GM19438 (cell line): ENCODE data around the gene IGF1.

Experiments
- ATAC-seq: cut with Tn5 transposase; IDR thresholded peaks from one replicate; pipeline ENCODE4 v1.9.1; 2021; ENCODE audit warnings: low read depth; ENCODE audit not compliant: unreplicated experiment

IGF1 gene

GRCh38 chr12:102433304-102433703 lies 47.1 kb downstream of the IGF1 start:
- no peak for ATAC-seq

- ATAC-seq: no peak
Measured at GRCh38 chr12:102430661-102431060, 49.7 kb downstream of the IGF1 start.

- ATAC-seq: no peak
Measured at GRCh38 chr12:102429211-102430154, 50.9 kb downstream of the IGF1 start.

GRCh38 chr12:102427543-102427941 lies 52.8 kb downstream of the IGF1 start:
- ATAC-seq: no peak

- ATAC-seq: no peak
Measured at GRCh38 chr12:102426599-102427542, 53.5 kb downstream of the IGF1 start.

DNA sequence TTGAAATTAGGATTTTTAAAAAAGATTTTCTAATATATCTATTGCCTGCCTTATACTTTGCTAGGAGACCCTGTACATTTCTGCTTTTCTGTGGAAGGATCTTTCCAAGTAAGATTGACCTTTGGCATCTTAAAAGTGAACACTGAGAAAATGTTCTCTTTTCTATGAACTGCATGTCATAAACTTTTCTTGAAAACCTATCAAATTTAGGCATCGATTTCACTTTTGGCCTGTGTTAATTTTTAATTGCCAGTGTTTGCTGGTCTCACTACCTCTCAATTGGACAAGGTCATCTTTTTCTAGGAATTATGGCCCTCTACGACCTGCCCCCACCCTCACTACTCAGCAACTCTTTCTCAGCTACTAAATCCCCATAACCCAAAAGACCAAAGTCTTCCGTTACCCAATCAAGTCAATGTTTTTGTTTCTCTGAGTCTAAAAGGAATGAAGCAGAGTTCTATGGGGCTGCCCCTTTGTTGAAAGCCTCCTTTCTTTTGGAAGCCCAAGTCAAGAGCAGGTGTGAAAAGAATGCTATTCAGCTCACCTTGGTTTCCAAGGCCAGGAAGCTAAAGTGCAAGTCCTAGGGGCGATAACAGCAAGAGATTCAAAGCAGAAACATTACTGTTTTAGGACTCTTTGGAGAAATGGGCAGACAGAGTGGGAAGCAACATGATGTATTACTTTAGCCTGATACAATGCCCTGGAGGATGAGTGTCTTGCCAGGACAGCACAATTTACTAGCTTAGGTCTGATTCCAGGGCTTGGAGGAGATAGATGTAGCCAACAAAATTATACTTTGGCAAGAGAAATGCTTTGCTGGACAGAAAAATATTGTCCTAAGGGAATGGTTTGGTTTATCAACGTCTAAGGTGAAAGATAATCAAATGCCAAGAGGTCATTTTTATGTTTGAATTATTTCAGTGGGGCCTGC lies 55.0 kb downstream of the IGF1 start:
- ATAC-seq: no peak

DNA sequence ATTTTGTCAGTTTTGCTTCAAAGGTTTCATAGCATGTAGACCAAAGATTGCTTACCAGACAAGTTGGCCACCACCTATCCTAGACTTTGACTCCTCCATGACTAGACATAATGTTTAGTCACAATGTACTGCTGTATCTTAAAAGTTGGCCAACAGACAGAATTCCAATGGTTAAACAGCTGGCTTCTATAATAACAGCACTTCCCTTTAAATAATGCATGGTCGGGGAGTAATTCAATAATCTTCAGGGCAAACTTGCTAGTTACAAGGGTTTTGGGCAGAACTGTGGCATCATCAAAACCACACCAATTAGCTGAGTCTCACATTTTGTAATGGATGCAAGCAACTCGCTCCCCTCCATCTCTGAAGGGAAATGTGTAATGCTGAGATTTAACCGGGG lies 56.9 kb downstream of the IGF1 start:
- no peak for ATAC-seq

DNA sequence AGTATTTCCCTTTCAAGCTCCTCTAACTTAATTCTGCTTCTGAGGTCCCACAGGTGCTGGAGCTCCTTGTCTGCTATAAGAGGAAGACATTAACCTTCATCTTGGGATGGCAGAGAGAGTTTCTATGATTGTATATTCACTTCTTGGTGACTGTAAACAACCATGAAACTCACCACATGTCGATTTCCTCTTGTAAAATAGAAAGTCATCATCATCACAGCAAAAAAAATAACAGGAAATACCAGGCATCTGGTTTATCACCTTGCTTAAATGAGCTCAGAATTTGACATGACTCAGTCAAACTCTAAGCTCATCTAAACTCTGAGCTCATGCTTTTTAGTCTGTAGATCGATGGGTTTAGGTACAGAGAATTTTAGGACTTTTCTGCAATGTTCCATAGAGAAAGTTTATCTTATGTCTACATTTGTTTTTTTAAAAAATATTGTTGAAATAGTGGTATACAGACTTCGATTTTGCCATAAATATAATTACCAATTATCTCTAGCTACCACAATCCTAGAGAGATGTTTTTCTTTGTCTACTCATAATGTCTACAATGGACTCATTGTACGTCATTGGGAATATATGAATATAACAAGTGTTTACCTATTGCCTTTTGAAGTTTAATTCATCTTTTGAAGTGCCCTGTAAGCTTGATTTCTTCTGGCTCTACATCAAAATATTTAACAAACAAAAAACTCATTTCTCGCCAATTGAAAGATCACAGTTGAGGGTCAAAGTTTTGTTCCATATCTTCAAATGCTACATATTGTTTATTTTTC lies 58.4 kb downstream of the IGF1 start:
- no peak for ATAC-seq

DNA sequence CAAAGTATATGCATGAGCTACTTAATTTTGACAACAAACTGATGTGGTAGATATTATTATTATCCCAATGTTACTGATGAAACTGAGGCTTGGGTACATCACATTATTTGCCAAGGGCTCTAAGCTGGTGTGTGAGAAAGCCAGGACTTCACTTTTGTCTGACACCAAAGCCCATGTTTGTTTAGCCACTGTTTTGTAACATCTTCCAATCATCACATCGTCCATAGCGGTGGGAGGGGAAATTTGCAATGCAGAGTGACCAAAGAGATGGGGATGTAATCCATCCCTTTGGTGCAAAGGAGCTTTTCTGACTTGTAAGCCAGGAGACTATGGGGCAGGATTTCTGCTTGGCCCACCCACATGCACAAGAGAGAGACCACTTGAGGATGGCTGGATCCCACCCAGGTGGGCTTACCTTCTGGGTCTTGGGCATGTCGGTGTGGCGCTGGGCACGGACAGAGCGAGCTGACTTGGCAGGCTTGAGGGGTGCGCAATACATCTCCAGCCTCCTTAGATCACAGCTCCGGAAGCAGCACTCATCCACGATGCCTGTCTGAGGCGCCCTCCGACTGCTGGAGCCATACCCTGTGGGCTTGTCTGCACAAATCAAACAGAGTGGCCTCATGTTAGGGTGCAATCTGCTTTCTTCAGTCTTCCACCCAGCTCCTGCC lies 61.1 kb downstream of the IGF1 start:
- ATAC-seq: no peak

- no peak for ATAC-seq
Measured at GRCh38 chr12:102417055-102417454, 63.3 kb downstream of the IGF1 start.

DNA sequence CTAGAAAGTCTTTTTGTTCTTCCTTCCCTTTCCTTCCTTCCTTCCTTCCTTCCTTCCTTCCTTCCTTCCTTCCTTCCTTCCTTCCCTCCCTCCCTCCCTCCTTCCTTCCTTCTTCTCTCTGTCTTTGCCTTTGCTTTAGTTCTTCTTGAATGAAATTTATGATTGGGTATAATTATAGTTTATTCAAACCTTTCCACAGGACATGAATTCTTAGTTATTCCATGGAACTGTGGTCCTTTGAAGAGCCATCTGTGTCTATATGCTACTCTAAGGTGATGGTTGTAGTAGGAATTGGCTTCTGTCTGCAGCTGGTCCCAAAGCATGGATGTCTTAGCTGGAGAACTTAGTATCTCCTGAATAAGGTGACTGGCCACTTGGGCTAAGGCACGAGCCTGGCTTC lies 64.8 kb downstream of the IGF1 start:
- no peak for ATAC-seq

DNA sequence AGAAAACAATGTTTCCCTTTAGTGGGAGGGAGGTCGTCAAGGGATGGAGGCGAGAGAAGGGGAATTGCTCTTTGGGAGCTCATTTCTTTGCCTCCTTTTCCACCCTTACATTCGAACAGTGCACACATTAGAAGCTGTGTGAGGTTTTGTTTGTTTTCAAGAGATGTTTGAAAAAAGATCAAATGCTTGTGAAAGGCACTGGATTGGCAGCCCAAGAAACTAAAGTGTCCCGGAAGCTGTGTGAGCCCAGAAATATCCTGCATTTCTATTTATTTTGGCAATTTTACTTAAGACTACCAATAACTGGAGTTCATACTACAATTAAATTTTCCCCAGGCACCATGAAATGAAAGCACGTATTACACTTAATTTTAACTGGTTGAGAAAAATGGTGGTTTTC lies 67.0 kb downstream of the IGF1 start:
- ATAC-seq: no peak

DNA sequence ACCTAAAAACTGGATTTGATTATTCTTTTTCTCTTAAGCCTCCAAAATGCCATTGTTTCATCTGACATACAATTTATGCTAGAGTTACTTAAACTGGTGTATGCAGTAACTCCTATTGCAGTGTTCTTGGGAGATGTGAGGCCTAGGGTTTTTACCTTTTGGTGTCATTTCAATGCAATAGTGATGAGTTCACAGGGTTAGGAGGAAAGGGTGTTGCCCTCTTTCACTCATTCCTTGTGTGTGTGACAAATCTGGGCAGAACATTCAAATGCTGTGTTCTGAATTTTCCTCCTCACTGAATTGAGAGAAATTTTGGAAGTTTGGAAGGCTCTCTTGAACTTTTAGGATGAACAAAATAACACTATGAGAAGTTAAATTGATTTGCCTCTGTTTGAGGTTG lies 69.9 kb downstream of the IGF1 start:
- no peak for ATAC-seq

- no peak for ATAC-seq
Measured at GRCh38 chr12:102408487-102409297, 71.7 kb downstream of the IGF1 start.

DNA sequence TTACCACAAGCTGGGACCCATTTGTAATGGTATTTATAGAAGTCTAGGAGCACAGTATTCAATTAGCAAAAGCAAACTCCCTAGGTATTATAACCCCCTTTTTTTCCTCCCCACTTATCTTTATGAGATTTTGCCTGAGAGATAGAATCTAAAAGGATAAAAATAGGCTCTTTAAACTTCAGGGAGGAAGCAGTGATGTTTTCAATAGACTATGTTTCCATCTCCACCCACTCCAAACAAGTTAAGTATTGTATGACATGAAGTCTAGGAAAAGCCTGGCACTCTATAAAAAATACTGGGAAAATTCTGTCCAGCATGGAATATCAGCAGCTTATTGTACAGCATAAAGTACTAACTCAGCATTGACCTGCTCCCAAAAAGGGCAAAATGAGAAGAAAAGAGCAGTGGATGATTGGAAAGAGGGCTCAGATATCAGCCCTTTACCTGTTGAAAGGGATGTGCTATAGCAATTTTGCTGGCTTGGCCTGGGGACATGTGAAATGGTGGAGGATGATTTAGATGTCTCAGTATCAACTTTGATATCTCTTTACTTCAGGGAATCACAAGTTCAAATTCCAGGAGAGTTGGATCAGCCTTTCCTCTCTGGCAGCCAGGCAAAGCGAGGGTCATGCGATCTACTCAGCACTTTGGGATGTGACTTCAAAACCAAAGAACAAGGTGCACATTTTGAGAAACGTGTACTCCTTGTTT lies 72.4 kb downstream of the IGF1 start:
- ATAC-seq: no peak

GRCh38 chr12:102406033-102406584 lies 74.3 kb downstream of the IGF1 start:
- ATAC-seq: no peak

GRCh38 chr12:102401087-102401486 lies 79.3 kb downstream of the IGF1 start:
- no peak for ATAC-seq
